Frontal cortex (tissue), 4 donors: ENCODE data around the gene MED29. TPM values are rescaled to one million over a fixed set of nuclear protein-coding genes. Genes with fewer than 3 reads are reported as not detected.

Experiments
- DNase-seq, 2 donors: peaks; one replicate each; pipeline ENCODE4 v3.0.0; 2012; ENCODE audit warnings: low spot score in 2 of 2
- FAIRE-seq: peaks from 2 replicates; lab custom pipeline; 2012; peaks lifted over from hg19 to GRCh38; lab: Jason Lieb, UNC
- total RNA-seq: library from RNA; depleted of rRNA; stranded (reverse); fragments of >200 nt; gene quantifications from one replicate; pipeline ENCODE4 v1.2.3, GENCODE V29; 2014
- donor health status: control.
- donor health status: control.
- donor health status: control.

The MED29 gene
- total RNA-seq, 1 donor from 2014 or later = 9.8 TPM

GRCh38 chr19:39423258-39424086 lies 32.3 kb downstream of the MED29 start:
- DNase-seq (no peak), FAIRE-seq (no peak)

- DNase-seq (peak in 1 of 2 donors; percentile 11), FAIRE-seq (no peak)
Measured at GRCh38 chr19:39424934-39425333, 33.8 kb downstream of the MED29 start.

GRCh38 chr19:39425744-39426143 lies 34.6 kb downstream of the MED29 start:
- FAIRE-seq (no peak), DNase-seq (no peak)

- no peak for FAIRE-seq
- peak in 1 of 2 donors; percentile 18 for DNase-seq
Measured at GRCh38 chr19:39426170-39426569, 35.0 kb downstream of the MED29 start.

GRCh38 chr19:39427707-39428106 lies 36.5 kb downstream of the MED29 start:
- FAIRE-seq (no peak), DNase-seq (no peak)

- peak in 1 of 2 donors; percentile 35 for DNase-seq
- no peak for FAIRE-seq
Measured at GRCh38 chr19:39428283-39429112, 37.3 kb downstream of the MED29 start.

GRCh38 chr19:39430675-39431593 lies 39.8 kb downstream of the MED29 start:
- DNase-seq (peak in 1 of 2 donors; percentile 26), FAIRE-seq (no peak)

- no peak for FAIRE-seq
- DNase-seq = no peak
Measured at GRCh38 chr19:39432677-39433025, 41.5 kb downstream of the MED29 start.

- FAIRE-seq = no peak
- DNase-seq = no peak
Measured at GRCh38 chr19:39433480-39434079, 42.4 kb downstream of the MED29 start.

- DNase-seq (no peak), FAIRE-seq (no peak)
Measured at GRCh38 chr19:39434123-39435076, 43.2 kb downstream of the MED29 start.

- FAIRE-seq (no peak), DNase-seq (peak; percentile 92 to 98)
Measured at GRCh38 chr19:39435499-39436349, 44.5 kb downstream of the MED29 start, which contains the start of gene RPS16. RPS16 (minus strand) TSS chr19:39435949; CDS start chr19:39435895, 54 bp downstream.

- no peak for DNase-seq
- no peak for FAIRE-seq
Measured at GRCh38 chr19:39436350-39436716, 45.2 kb downstream of the MED29 start.

- DNase-seq = no peak
- no peak for FAIRE-seq
Measured at GRCh38 chr19:39438270-39438934, 47.2 kb downstream of the MED29 start.

- FAIRE-seq (no peak), DNase-seq (no peak)
Measured at GRCh38 chr19:39444598-39445195, 53.5 kb downstream of the MED29 start.

- DNase-seq = peak; percentile 81 to 98
- no peak for FAIRE-seq
Measured at GRCh38 chr19:39445196-39446111, 54.3 kb downstream of the MED29 start, which contains the start of gene SUPT5H. SUPT5H (plus strand) TSS chr19:39445582; CDS start chr19:39445891, 309 bp downstream.
